ENCODE data around the gene CCDC69. TPM values are rescaled to one million over a fixed set of nuclear protein-coding genes. Genes with fewer than 3 reads are reported as not detected.
"Not testable (repeated sequence)": the region's sequence is repeated elsewhere in the genome, so short reads cannot be mapped to it uniquely, and the experiment has no call there.

Gene CCDC69
- total RNA-seq, 2 experiments from 2014 or later, result 68.0 to 68.9 TPM

DNA sequence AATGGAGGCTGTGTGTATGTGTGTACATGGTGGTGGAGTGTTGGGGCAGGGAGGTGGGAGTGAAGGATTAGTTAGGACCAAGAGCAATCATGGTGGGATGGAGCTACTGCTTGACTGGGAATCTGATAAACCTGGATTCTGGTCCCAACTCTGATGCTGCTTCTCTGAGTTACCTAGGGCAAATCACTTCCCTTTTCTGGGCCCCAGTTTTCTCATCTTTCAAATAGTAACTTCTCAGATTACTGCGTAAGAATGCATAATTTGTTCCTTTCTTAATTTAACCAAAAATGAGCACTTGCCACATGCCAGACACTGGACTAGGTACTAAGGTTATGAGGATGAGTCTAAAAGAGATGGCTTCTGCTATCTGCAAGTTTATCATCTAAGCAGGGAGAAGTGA, 45.5 kb downstream of the CCDC69 start:
- Mint-ChIP-seq H3K4me3 (no peak overlapping the region), H3K27ac (peak overlapping the region; percentile 27), H3K4me1 (ENCODE audit: low read depth) (peaks cover 17% of the 10 kb centered on the region), H3K27me3 (no peaks in the 10 kb centered on the region), H3K36me3 (ENCODE audit: low read depth) (peaks cover 58% of the 10 kb centered on the region), H3K9me3 (no peaks in the 10 kb centered on the region)
- intact Hi-C loops (cut with DNase I, micrococcal nuclease), result no loop called here
- Histone ChIP-seq H3K4me3 (ENCODE audit: low read length) (no peak overlapping the region), H3K4me1 (ENCODE audit: insufficient read depth, low read length) (peaks cover 7% of the 10 kb centered on the region), H3K27ac (ENCODE audit: low read depth in 1 of 2, low read length in 2 of 2) (no peak overlapping the region), H3K36me3 (ENCODE audit: insufficient read depth, low read length) (peaks cover 49% of the 10 kb centered on the region), H3K9me3 (ENCODE audit: control insufficient read depth in 1 of 2, insufficient read depth in 1 of 2, low read length in 2 of 2) (no peaks in the 10 kb centered on the region), H3K27me3 (ENCODE audit: control insufficient read depth in 1 of 2, insufficient read depth in 2 of 2, low read length in 2 of 2) (no peaks in the 10 kb centered on the region)
- ChIA-PET CTCF (no interaction called here), POLR2A (interaction anchor here (0.9 to 1.8 kb wide), 2 partner anchors 11 to 46 kb away, joined by 3 to 5 read pairs; no protein-coding TSS in a partner anchor)
- ATAC-seq (ENCODE audit: poor library complexity), result no peak
- TF ChIP-seq CTCF (IDR thresholded peaks at IDR 0.05), result no peak
- DNase-seq, result no peak

DNA sequence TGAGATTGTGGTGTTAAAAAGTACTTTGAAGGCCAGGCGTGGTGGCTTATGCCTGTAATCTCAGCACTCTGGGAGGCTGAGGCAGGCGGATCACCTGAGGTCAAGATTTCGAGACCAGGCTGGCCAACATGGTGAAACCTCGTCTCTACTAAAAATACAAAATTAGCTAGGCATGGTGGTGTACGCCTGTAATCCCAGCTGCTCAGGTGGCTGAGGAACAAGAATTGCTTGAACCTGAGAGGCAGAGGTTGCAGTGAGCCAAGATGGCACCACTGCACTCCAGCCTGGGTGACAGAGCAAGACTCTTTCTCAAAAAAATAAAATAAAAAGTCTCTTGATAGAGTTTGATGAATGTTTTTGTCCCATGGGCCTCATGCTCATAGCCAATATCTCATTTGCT, 47.6 kb downstream of the CCDC69 start:
- intact Hi-C loops (cut with DNase I, micrococcal nuclease); H3K27me3 ChIP-seq (ENCODE audit: control insufficient read depth in 1 of 2, insufficient read depth in 2 of 2, low read length in 2 of 2); H3K4me3 ChIP-seq (ENCODE audit: low read length); H3K9me3 Mint-ChIP-seq; DNase-seq; H3K9me3 ChIP-seq (ENCODE audit: control insufficient read depth in 1 of 2, insufficient read depth in 1 of 2, low read length in 2 of 2); H3K4me1 ChIP-seq (ENCODE audit: insufficient read depth, low read length); H3K27me3 Mint-ChIP-seq; H3K4me3 Mint-ChIP-seq; ATAC-seq (ENCODE audit: poor library complexity); H3K27ac ChIP-seq (ENCODE audit: low read depth in 1 of 2, low read length in 2 of 2); H3K27ac Mint-ChIP-seq: not testable (repeated sequence)
- CTCF ChIA-PET, result interaction anchor here (0.9 kb wide), 2 partner anchors 34 to 35 kb away, joined by 3 read pairs; no protein-coding TSS in a partner anchor
- Mint-ChIP-seq H3K4me1 (ENCODE audit: low read depth) (peaks cover 23% of the 10 kb centered on the region), H3K36me3 (ENCODE audit: low read depth) (peaks cover 37% of the 10 kb centered on the region)
- POLR2A ChIA-PET, result interaction anchor here (0.7 to 1.8 kb wide), 3 partner anchors 9 to 47 kb away, joined by 3 to 5 read pairs (median 3); partner anchors contain the start of gene CCDC69
- peaks cover 28% of the 10 kb centered on the region for H3K36me3 ChIP-seq (ENCODE audit: insufficient read depth, low read length)

DNA sequence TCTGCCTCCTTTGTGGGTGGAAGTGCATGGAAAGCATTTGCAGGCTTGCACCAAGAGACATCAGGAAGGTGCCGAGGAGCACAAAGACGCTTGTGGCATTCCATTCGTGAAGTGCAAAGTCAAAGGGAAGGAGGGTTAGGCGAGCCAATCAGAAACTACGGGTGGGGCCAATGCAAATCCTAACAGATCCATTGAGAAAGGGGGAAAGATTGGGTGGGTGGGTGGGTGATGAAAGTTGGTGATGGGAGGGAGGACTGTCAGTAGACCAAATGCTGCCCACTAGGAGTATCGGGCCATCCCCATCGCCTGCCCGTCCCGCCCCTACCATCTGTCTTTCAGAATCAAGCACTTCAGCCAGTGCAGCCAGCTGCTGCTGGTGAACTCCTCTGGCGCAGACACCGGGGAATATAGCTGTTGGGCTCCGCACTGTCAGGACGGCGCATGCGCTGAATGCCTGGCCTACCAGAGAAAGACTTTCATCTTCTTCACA, 49.2 kb downstream of the CCDC69 start:
- TF ChIP-seq CTCF (IDR thresholded peaks at IDR 0.05), result no peak
- no peak overlapping the region for H3K4me3 Mint-ChIP-seq

More for the DNA sequence above, 49.2 kb downstream of the CCDC69 start:
- ChIA-PET POLR2A (no interaction called here), CTCF (no interaction called here)
- Histone ChIP-seq H3K27ac (ENCODE audit: low read depth in 1 of 2, low read length in 2 of 2) (no peak overlapping the region), H3K9me3 (ENCODE audit: control insufficient read depth in 1 of 2, insufficient read depth in 1 of 2, low read length in 2 of 2) (no peaks in the 10 kb centered on the region), H3K4me3 (ENCODE audit: low read length) (no peak overlapping the region), H3K27me3 (ENCODE audit: control insufficient read depth in 1 of 2, insufficient read depth in 2 of 2, low read length in 2 of 2) (no peaks in the 10 kb centered on the region), H3K36me3 (ENCODE audit: insufficient read depth, low read length) (peaks cover 19% of the 10 kb centered on the region), H3K4me1 (ENCODE audit: insufficient read depth, low read length) (peaks cover 6% of the 10 kb centered on the region)
- ATAC-seq (ENCODE audit: poor library complexity) (no peak), DNase-seq (no peak)
- Mint-ChIP-seq H3K4me1 (ENCODE audit: low read depth) (peaks cover 34% of the 10 kb centered on the region), H3K27ac (peak overlapping the region; percentile 24), H3K9me3 (no peaks in the 10 kb centered on the region), H3K27me3 (no peaks in the 10 kb centered on the region), H3K36me3 (ENCODE audit: low read depth) (peaks cover 26% of the 10 kb centered on the region)
- intact Hi-C loops (cut with DNase I, micrococcal nuclease), result no loop called here

Data from CD4-positive, alpha-beta T cell (primary cell).